Measurements from ENCODE around the gene ST3GAL4.
"Not testable (repeated sequence)": the region's sequence is repeated elsewhere in the genome, so short reads cannot be mapped to it uniquely, and the experiment has no call there.

ST3GAL4 gene

GRCh38 chr11:126366064-126366822 lies 10.8 kb downstream of the ST3GAL4 start:
- no peak for DNase-seq

DNA sequence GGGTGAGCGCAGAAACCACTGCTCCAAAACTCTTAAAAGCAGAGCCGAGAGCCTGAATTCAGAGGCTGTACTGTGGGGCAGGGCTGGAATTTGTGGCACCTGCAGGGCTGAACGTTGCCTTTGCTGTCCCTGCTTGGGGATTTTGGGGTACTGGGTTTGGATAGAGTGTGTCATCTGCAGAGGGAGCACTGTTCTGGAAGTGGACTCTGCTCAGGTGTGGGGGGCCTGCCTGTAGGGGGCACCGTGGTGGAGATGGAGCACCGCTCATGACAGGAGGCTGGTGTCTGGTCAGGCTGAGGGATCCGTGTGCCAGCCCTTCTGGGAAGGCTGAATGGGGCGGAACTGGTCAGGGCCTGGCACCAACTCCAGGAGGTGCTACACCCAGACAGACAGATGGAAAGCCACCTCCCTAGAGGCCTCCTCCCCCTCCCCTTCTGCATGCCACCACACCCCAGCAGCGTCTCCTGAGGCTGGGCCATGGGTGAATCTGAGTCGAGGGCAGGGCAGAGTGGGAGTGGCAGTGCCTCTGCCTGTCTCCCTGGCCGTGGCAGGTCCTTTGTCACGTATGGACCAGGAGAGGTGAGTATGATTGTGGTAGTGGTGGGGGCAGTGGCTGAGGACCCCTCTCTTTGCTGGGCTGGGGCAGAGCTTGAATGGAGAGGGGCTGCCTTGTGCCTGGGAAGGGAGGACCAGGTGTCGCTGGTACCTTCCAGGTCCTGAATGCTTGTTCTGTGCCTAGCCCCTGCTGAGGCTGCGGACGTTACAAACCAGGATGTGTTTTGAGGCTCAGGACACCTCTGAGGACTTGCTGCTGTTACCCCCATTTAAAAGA lies 11.6 kb downstream of the ST3GAL4 start:
- DNase-seq, result not testable (repeated sequence)

- DNase-seq, result not testable (repeated sequence)
These were observed 12.3 kb downstream of the ST3GAL4 start for GRCh38 chr11:126367806-126368205.

GRCh38 chr11:126368336-126369119 lies 13.0 kb downstream of the ST3GAL4 start:
- DNase-seq, result not testable (repeated sequence)

DNA sequence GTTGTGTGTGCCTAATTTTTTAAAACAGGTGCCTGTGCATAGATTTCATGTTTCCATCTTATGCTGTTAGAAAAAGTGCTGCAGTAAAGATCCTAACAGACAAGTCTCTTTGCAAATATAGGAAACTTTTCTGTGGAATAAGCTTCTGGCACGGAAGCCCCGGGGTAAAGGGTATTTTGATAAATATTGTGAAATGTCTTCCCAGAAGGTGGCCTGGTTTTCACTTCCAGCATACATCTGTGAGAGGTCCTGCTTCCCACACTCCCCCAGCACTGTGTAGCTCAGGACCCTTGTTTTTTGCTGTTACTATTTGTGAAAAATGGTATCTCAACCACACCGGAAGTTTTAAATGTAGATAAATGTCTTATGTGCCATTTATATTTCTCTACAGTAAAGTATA lies 14.5 kb downstream of the ST3GAL4 start:
- DNase-seq, result no peak

- no peak for DNase-seq
These were observed 16.1 kb downstream of the ST3GAL4 start for GRCh38 chr11:126371595-126371994.

DNA sequence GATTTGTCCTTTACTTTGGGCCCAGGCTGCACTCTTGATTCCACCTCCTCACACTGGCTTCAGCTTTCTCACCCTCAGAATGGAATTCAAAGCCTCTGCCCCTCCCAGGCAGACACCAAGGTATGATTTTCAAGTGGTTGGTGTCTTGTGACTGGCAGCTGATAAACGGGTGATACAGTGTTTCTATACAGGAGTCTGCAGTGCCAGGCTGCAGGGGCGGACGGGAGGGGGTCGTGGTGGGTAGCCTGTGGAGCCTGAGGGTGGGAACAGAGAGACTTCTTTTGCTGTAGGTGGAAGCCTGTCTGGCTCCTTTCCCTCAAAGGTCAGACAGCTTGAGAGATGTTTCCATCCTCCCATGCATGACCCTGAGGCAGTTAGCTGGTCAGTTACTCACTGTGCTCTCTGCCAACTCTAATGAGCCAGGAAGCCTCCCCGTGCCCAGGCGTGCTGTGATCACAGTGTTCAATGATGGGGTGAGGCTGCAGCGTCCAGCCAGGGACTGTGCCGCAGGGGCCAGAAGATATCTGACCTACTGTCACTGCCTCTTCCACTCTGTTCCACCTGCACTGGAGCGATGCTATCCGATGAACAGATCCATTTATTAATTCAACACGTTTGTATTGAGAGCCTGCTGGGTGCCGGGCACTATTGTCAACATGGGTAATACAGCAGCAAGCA lies 18.0 kb downstream of the ST3GAL4 start:
- not testable (repeated sequence) for DNase-seq

- DNase-seq, result not testable (repeated sequence)
These were observed 19.2 kb downstream of the ST3GAL4 start for GRCh38 chr11:126374562-126375300.

DNA sequence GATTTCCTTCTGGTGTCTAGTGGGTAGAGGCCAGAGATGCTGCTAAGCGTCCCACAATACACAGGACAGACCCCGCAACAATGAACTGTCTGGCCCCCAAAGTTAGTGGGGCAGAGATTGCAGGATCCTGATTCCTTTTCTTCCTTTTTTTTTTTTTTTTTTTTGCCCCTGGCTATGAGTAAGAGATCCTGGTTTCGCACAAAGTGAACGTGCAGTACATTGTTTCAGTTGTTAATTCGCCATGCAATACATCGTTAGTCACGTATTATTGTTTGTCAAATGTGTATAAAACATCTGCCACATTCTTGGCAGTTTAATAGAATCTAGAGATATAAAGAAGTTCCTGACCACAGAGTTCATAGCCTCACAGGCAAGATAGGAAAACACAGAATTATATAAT lies 20.2 kb downstream of the ST3GAL4 start:
- DNase-seq, result no peak

DNA sequence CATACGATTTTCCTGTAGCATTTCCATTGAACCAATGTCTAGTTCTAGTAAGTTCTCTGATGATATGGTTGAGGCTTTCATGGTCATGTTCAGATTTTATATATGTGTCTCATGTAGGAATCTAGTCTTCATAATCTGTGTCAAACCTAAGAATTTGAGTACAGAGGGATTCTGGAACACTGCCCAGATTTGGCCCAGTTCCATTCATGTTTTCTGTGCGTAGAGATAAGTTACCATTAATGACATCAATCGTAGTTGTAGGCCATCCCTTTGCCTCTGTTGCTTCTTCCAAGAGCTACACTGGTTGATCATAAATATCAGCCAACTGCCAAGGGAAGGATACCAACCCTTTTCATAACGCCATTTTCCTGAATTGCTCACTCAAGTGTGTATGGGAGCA lies 23.3 kb downstream of the ST3GAL4 start:
- no peak for DNase-seq

- DNase-seq, result no peak
These were observed 25.4 kb downstream of the ST3GAL4 start for GRCh38 chr11:126380909-126381308.

DNA sequence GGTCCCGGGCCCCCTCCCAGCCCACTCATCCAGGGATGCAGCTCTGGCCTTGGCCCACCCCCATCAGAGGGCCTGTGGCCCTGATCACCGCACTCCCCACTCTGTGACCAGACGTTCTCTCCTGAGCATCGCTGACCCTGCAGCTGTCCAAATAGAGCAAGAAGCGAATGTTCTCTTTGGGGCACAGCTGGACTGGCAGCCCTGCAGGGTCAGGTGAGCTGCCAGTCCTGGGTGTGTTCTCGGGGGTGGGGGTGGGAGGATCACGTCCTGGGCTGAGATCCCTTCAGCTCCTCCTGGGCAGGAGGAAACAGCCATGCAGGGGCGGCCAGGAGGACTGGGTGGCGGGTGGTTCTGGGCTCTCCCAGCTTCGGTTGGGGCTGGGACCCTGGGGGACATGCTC lies 26.5 kb downstream of the ST3GAL4 start:
- DNase-seq, result not testable (repeated sequence)

DNA sequence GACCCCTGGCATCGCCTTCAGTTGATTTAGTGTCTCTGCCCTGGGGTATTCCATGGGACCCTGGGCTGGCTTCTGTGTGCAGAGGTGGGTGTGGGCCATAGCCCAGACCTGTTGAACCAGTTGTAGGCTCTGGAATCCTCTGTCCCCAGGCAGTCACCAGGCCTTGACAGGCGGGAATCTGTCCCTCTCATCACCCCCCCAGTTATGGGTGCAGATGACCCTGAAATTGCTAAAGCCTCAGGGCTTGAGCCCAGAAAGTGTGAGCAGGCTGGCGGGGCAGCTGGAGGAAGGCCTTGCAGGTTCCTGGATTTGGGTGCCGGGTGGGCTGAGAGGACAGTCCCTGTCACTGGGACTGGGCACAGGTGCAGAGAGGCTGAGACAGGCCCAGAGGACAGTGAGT lies 27.2 kb downstream of the ST3GAL4 start:
- DNase-seq, result not testable (repeated sequence)

DNA sequence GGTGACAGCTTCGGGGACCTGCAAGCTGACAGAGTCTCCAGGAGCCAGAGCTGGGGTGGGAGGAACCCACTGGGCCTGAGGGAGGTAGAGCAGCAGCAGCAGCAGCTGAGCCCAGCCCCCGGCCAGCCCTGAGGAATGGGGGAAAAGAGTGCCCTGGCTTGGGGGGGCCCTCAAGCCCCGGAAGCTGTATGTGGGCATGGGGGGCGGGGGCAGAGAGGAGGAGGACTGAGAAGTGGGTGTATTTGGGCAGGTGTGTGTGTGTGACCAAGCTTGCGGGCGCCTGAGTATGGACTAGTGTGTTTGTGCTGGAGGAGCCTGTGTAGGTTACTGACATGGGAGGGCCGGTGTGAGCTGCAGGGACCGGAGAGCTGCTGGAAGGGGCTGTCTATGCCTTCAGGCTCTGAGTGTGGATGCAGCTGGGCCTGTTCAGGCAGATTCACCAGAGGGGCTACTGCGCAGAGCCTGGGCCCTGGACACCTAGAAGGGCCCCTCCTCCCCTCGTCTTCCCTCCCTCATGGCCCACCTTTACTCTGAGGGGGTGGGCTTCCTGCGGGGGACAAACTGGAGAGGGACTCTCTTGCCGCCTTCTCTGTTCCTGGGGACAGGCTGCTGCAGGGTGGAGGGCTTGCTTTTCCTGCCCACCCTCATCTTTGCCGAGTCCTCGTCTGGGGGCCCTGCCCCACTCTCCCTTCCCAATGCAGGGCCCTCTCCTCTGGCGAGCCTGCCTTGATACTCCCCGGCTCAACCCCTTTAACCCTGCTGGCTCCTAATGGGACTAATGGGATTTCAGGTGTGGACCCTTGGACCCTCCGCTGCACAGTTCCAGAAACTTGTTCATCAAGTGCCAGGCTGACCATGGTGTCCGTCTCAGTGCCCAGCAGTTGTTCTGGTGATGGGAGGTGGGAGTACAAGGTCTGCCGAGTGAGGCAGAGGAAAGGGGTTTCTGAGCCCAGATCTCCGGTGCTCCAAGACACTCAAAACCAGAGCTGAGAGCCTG lies 28.2 kb downstream of the ST3GAL4 start:
- DNase-seq, result no peak

DNA sequence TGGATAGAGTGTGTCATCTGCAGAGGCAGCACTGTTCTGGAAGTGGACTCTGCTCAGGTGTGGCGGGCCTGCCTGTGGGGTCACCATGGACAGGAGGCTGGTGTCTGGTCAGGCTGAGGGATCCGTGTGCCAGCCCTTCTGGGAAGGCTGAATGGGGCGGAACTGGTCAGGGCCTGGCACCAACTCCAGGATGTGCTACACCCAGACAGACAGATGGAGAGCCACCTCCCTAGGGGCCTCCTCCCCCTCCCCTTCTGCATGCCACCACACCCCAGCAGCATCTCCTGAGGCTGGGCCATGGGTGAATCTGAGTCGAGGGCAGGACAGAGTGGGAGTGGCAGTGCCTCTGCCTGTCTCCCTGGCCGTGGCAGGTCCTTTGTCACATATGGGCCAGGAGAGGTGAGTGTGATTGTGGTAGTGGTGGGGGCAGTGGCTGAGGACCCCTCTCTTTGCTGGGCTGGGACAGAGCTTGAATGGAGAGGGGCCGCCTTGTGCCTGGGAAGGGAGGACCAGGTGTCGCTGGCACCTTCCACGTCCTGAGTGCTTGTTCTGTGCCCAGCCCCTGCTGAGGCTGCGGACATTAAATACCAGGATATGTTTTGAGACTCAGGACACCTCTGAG lies 29.1 kb downstream of the ST3GAL4 start:
- DNase-seq, result no peak

DNA sequence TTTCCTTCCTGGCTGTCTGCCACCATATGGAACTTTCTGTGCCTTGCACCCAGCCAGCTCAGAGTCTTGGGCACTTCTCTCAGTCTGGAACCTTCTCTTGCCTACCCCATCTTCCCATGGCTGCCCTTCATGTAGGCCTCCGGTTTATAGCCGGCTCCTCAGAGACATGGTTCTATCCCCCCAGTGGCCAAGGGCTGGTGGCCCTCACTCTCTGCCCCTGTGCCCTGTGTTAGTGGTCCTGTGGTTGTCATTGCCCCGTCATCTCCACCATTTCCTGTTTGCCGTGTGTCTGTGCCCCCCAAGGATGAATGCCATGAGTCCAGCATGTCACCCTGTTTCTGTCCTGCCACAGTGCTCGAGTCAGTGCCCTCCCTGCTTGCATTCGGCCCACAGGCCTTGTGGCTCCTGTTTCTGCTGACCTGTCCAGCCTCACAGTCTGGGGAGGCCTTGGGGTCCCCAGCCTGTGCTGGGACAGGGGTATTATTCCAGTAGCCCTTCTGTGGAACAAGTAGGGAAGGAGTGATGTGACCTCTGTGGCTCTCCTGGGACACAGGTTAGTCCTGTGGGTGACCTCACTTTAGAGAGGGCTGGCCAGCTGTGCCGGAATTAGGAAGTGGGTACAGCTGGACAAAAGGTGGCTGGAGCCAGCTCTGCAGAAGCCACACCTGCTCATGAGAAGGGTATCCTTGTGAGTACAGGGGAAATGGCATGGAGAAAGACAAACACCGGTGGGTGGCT lies 30.7 kb downstream of the ST3GAL4 start:
- no peak for DNase-seq

DNA sequence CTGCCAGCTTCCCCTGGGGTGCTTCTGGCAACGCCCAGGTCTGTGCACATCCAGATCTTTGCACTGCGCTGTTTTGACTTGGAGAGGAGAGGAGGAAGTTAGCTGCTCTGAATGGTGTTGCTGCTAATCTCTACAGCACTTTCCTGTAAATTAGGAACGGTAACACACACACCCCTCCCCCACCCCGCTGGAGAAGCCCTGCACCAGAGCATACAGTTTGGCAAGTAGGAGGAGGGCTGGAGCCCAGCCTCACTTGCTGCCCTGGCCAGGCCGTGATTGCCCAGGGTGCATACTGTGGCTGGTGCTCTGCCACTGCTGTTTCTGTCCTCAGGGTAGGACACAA lies 31.2 kb downstream of the ST3GAL4 start:
- not testable (repeated sequence) for DNase-seq

- no peak for DNase-seq
These were observed 32.4 kb downstream of the ST3GAL4 start for GRCh38 chr11:126387857-126388256.

GRCh38 chr11:126390272-126390867 lies 34.9 kb downstream of the ST3GAL4 start:
- DNase-seq, result no peak
